Glutamatergic neuron (in vitro differentiated cells): ENCODE measurements around the gene MADCAM1. TPM values are rescaled to one million over a fixed set of nuclear protein-coding genes. Genes with fewer than 3 reads are reported as not detected.
A peak's percentile ranks its signal among the peaks of the same experiment; 100 is the strongest.

Source experiments
- DNase-seq: peaks from one replicate; pipeline ENCODE4 v3.0.0; 2022
- H3K27ac Mint-ChIP-seq: one replicate; pipeline ENCODE4 v1.8.0; 2020; ENCODE audit warnings: mild to moderate bottlenecking, mixed read lengths, inconsistent platforms; ENCODE audit not compliant: unreplicated experiment
- H3K27me3 Mint-ChIP-seq: one replicate; pipeline ENCODE4 v1.8.0; 2020; ENCODE audit warnings: mild to moderate bottlenecking, moderate library complexity, mixed read lengths, inconsistent platforms; ENCODE audit not compliant: unreplicated experiment
- H3K36me3 Mint-ChIP-seq: one replicate; pipeline ENCODE4 v1.8.0; 2020; ENCODE audit warnings: mild to moderate bottlenecking, mixed read lengths, inconsistent platforms; ENCODE audit not compliant: unreplicated experiment
- H3K4me1 Mint-ChIP-seq: one replicate; pipeline ENCODE4 v1.8.0; 2020; ENCODE audit warnings: mild to moderate bottlenecking, low read depth, mixed read lengths, inconsistent platforms; ENCODE audit not compliant: unreplicated experiment
- H3K4me3 Mint-ChIP-seq: one replicate; pipeline ENCODE4 v1.8.0; 2020; ENCODE audit warnings: mild to moderate bottlenecking, mixed read lengths, inconsistent platforms; ENCODE audit not compliant: unreplicated experiment
- H3K9me3 Mint-ChIP-seq: one replicate; pipeline ENCODE4 v1.8.0; 2020; ENCODE audit warnings: mild to moderate bottlenecking, moderate library complexity, mixed read lengths, inconsistent platforms; ENCODE audit not compliant: unreplicated experiment
- CTCF ChIP-seq: fragments of 200-600 bp; sonication (generic); IDR thresholded peaks from one replicate; pipeline ENCODE4 v1.5.0; 2021; ENCODE audit not compliant: partially characterized antibody, unreplicated experiment
- total RNA-seq: library from RNA; stranded (reverse); fragmentation: NEBNext Ultra II Directional; extraction: Animal tissue kit (Norgen Biotek cat#: 25700); gene quantifications from one replicate; pipeline ENCODE4 v1.2.1, GENCODE V29; 2021; ENCODE audit not compliant: unreplicated experiment

The MADCAM1 gene
- total RNA-seq, 1 donor from 2014 or later: 1.7 TPM

GRCh38 chr19:525857-526419 is 29.7 kb downstream of the MADCAM1 start:
- no peak overlapping the region for H3K27ac Mint-ChIP-seq
- no peak overlapping the region for H3K4me3 Mint-ChIP-seq
- H3K4me1 Mint-ChIP-seq: no peaks in the 10 kb centered on the region
- DNase-seq: no peak
- TF ChIP-seq CTCF: no peak
- peaks cover 6% of the 10 kb centered on the region for H3K27me3 Mint-ChIP-seq
- H3K36me3 Mint-ChIP-seq: peaks cover 6% of the 10 kb centered on the region
- peaks cover 2% of the 10 kb centered on the region for H3K9me3 Mint-ChIP-seq

- peak overlapping the region; percentile 83 for H3K4me3 Mint-ChIP-seq
- H3K9me3 Mint-ChIP-seq: peaks cover 4% of the 10 kb centered on the region
- DNase-seq: no peak
- H3K36me3 Mint-ChIP-seq: no peaks in the 10 kb centered on the region
- peaks cover 10% of the 10 kb centered on the region for H3K27me3 Mint-ChIP-seq
- H3K4me1 Mint-ChIP-seq: no peaks in the 10 kb centered on the region
- no peak for TF ChIP-seq CTCF
- peak overlapping the region; percentile 72 for H3K27ac Mint-ChIP-seq
Observed at GRCh38 chr19:530134-531008, 34.1 kb downstream of the MADCAM1 start.

DNA sequence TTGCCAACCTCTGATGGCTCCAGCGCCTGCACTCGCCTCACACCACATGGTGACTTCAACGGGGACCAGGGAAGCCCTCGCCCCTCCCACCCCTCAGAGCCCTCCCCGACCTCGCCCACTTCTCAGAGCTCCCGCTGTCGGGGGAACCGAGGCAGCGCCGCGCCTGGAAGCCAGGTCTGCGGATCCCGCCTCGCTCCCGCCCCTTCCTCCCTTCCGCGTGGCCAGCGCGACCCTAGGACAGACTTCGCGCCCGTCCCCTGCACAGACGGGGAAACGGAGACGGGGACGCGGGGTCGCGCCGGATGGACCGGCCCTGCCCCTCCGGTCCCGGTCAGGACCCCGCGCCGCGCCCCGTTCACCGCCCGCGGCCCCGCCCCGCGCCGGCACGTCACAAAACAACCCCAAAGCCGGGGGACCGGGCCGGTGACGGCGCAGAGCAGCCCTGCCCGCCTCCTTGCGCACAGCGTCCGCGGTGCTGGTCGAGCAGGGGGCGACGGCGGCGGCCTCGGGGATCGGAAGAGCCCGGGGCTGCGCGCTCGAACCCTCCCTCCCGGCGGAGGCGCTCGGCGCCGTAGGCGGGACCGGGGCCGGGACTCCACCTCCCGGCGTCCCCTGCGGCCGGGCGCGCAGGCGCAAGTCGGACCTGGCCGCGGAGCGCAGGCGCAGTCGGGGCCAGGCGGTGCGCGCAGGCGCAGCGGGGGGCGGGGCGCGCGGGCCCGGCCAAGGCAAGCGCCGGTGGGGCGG is 34.9 kb downstream of the MADCAM1 start:
- no peaks in the 10 kb centered on the region for H3K4me1 Mint-ChIP-seq
- H3K9me3 Mint-ChIP-seq: peaks cover 4% of the 10 kb centered on the region
- peak; percentile 91 for DNase-seq
- H3K4me3 Mint-ChIP-seq: peak overlapping the region; percentile 83
- peaks cover 10% of the 10 kb centered on the region for H3K27me3 Mint-ChIP-seq
- H3K36me3 Mint-ChIP-seq: no peaks in the 10 kb centered on the region
- peak overlapping the region; percentile 72 for H3K27ac Mint-ChIP-seq
- no peak for TF ChIP-seq CTCF

DNA sequence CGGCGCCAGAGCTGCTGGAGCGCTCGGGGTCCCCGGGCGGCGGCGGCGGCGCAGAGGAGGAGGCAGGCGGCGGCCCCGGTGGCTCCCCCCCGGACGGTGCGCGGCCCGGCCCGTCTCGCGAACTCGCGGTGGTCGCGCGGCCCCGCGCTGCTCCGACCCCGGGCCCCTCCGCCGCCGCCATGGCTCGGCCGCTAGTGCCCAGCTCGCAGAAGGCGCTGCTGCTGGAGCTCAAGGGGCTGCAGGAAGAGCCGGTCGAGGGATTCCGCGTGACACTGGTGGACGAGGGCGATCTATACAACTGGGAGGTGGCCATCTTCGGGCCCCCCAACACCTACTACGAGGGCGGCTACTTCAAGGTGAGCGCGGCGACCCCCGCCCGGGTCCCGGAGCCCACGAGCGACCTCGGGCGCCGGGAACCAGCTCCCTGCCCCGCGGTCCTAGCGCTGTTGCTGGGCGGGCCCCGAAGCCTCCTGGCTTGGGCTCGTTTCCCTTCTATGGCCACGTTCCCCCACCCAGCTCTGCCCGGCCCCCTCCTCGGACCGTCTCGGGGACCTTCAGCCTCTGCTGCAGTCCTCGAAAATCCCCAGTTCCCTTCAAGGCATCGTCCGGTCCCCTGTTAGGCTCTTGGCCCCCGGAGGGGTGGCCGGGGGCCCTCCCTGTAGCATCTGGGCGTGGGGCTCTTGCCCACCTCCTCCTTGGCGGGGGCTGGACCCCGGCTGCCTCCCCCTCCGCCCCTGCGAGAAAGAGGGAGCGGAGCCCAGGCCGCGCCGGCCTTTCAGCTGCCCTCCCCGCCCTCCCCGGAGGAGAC is 35.7 kb downstream of the MADCAM1 start, which contains the start of gene CDC34:
TSS of gene CDC34 (plus strand) at position 8 of the 808 bp plus-strand sequence. CDS start at position 180, 172 bp downstream.
- Mint-ChIP-seq H3K9me3 (peaks cover 4% of the 10 kb centered on the region), H3K36me3 (no peaks in the 10 kb centered on the region), H3K27me3 (peaks cover 10% of the 10 kb centered on the region), H3K27ac (peak within 1 kb of the TSS; percentile 72), H3K4me3 (peak within 1 kb of the TSS; percentile 90), H3K4me1 (no peaks in the 10 kb centered on the region)
- TF ChIP-seq CTCF: no peak
- no peak for DNase-seq
